IMR-90 (cell line): ENCODE results near the gene WDR5.

Experiments used
- CEBPB ChIP-seq: IDR thresholded peaks from 2 replicates; pipeline ENCODE4 v1.6.1; 2012; ENCODE audit warnings: low read depth, low read length, improper control_type of control experiment
- CTCF ChIP-seq: conservative IDR thresholded peaks from 2 replicates; pipeline ENCODE4 v1.5.1; 2012; ENCODE audit warnings: mild to moderate bottlenecking, low read depth, low read length, improper control_type of control experiment
- FOS ChIP-seq: fragments of 150-350 bp; IDR thresholded peaks from 2 replicates; pipeline ENCODE4 v1.6.1; 2016; ENCODE audit warnings: low read depth, low read length
- POLR2A ChIP-seq: IDR thresholded peaks from 2 replicates; pipeline ENCODE4 v1.6.1; 2012; ENCODE audit warnings: mild to moderate bottlenecking, low read depth, low read length
- RAD21 ChIP-seq: IDR thresholded peaks from 2 replicates; pipeline ENCODE4 v1.6.1; 2012; ENCODE audit warnings: low read length, improper control_type of control experiment
- RCOR1 ChIP-seq: IDR thresholded peaks from 2 replicates; pipeline ENCODE4 v1.6.1; 2012; ENCODE audit warnings: mild to moderate bottlenecking, low read length, improper control_type of control experiment; ENCODE audit not compliant: insufficient replicate concordance

- TF ChIP-seq CTCF, result no peak
- no peak for TF ChIP-seq RAD21
- TF ChIP-seq FOS, result no peak
- TF ChIP-seq POLR2A, result no peak
- TF ChIP-seq CEBPB, result no peak
- TF ChIP-seq RCOR1, result no peak
Observed at GRCh38 chr9:134152488-134152887, 16.6 kb downstream of the WDR5 start.
